ENCODE measurements around the gene DBNL. TPM values are rescaled to one million over a fixed set of nuclear protein-coding genes. Genes with fewer than 3 reads are reported as not detected.

Gene DBNL
- total and polyA plus RNA-seq, 7 donors: 76.7 to 149 (median 91.9) TPM

DNA sequence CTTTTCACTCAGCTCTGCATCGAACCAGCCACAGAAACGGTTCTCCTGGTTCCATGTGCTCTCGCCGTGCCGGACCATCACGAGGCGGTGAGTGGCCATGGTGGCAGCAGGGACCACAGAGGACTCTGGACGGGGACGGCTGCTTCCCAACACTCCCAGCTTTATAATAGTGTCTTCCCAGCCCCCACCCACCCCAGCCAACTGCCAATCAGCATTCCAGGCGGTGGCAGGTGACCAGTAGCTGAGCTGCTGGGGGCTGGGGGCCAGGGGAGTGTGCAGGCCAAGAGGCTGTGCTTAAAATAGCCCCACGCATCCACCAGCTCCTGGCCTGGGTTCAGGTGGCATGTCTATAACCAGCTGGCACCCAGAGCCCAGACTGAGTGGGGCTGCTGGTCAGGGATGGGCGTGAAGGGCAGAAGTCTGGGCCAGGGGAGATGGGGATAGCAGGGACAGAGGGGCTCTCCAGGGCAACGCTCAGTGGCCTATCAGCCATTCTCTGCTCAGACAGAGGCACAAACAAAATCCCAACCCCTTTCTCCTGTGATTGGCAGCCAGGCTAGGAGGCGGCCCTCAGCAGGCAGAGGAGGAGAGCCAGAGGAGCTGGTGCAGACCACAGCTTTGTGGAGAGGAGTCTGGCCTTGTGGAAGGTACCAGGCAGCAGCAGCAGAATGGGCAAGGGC, 21.1 kb downstream of the DBNL start, which contains the start of gene PGAM2:
Gene PGAM2 (minus strand): TSS at position 137 of the 680 bp plus-strand sequence. CDS start 38 bp downstream, at position 99.
- TF ChIP-seq POLR2AphosphoS5 (IDR thresholded peaks at IDR 0.05) (peak in 2 of 4 donors; percentile 37 to 40), POLR2A (IDR thresholded peaks at IDR 0.05) (no peak)
- H3K36me3 ChIP-seq: peaks cover 0 to 23% (median 4%) of the 10 kb centered on the region in 4 donors
- H3K9me3 ChIP-seq: no peaks in the 10 kb centered on the region
- DNase-seq: peak; percentile 79
- H3K27ac ChIP-seq: peak within 1 kb of the TSS in 1 of 4 donors; percentile 32
- peak within 1 kb of the TSS in 1 of 4 donors; percentile 4 for H3K4me3 ChIP-seq
- peaks cover 0 to 25% (median 20%) of the 10 kb centered on the region in 4 donors for H3K4me1 ChIP-seq
- 25 to 38% methylated on average over 14 of the region's 14 CpGs for WGBS, 2 donors
- intact Hi-C loops (cut with DNase I): no loop called here
- H3K27me3 ChIP-seq: no peaks in the 10 kb centered on the region

DNA sequence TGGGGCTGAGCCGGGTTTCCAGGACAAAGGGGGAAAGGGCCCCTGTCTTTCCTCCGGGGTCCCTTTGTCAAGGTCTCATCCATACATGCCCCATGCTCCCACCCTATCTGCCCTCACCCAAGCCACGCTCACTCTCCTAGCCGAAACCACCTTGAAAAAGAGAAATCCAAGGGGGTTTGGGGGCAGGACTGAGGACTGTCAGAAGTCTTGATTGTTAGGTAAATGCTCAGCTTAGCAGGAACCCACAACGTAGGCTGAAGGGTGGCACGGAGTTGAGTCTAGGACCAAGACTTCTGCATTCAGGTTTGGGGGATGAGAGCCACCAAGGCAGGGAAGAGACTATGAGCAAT, 21.6 kb downstream of the DBNL start:
- DNase-seq: no peak
- WGBS, 2 donors: 29 to 42% methylated on average over 6 of the region's 6 CpGs
- no peak for TF ChIP-seq EP300 (IDR thresholded peaks at IDR 0.05)
- TF ChIP-seq POLR2A (IDR thresholded peaks at IDR 0.05): no peak
- no peak for TF ChIP-seq CTCF (IDR thresholded peaks at IDR 0.05)
- no peak for TF ChIP-seq POLR2AphosphoS5 (IDR thresholded peaks at IDR 0.05)
- no peak overlapping the region for H3K4me3 ChIP-seq
- peaks cover 0 to 18% (median 2%) of the 10 kb centered on the region in 4 donors for H3K36me3 ChIP-seq
- H3K4me1 ChIP-seq: peaks cover 0 to 25% (median 20%) of the 10 kb centered on the region in 4 donors
- no peak overlapping the region for H3K27ac ChIP-seq
- no peaks in the 10 kb centered on the region for H3K27me3 ChIP-seq
- H3K9me3 ChIP-seq: no peaks in the 10 kb centered on the region
- intact Hi-C loops (cut with DNase I): no loop called here

- no peak for TF ChIP-seq CTCF (IDR thresholded peaks at IDR 0.05)
- no peak for TF ChIP-seq POLR2A (IDR thresholded peaks at IDR 0.05)
- peak in 1 of 4 donors; percentile 5 for TF ChIP-seq POLR2AphosphoS5 (IDR thresholded peaks at IDR 0.05)
- TF ChIP-seq EP300 (IDR thresholded peaks at IDR 0.05): no peak
- no peaks in the 10 kb centered on the region for H3K27me3 ChIP-seq
- H3K27ac ChIP-seq: no peak overlapping the region
- intact Hi-C loops (cut with DNase I): no loop called here
- 72 to 74% methylated on average over 7 of the region's 7 CpGs for WGBS, 2 donors
- peaks cover 0 to 25% (median 20%) of the 10 kb centered on the region in 4 donors for H3K4me1 ChIP-seq
- no peaks in the 10 kb centered on the region for H3K9me3 ChIP-seq
- peaks cover 0 to 13% (median 0%) of the 10 kb centered on the region in 4 donors for H3K36me3 ChIP-seq
- DNase-seq: peak; percentile 60
- H3K4me3 ChIP-seq: no peak overlapping the region
These were observed 22.1 kb downstream of the DBNL start for GRCh38 chr7:44066494-44067063.

- DNase-seq: peak; percentile 64
- Histone ChIP-seq H3K4me1 (peaks cover 0 to 32% (median 27%) of the 10 kb centered on the region in 4 donors), H3K36me3 (peaks cover 0 to 5% (median 0%) of the 10 kb centered on the region in 4 donors), H3K27me3 (no peaks in the 10 kb centered on the region), H3K27ac (no peak overlapping the region), H3K9me3 (no peaks in the 10 kb centered on the region), H3K4me3 (no peak overlapping the region)
- TF ChIP-seq POLR2AphosphoS5 (IDR thresholded peaks at IDR 0.05) (peak in 1 of 4 donors; percentile 17), EP300 (IDR thresholded peaks at IDR 0.05) (no peak), CTCF (IDR thresholded peaks at IDR 0.05) (no peak)
- WGBS, 2 donors: 81 to 89% methylated on average over 11 of the region's 11 CpGs
- intact Hi-C loops (cut with DNase I): no loop called here
These were observed 22.8 kb downstream of the DBNL start for GRCh38 chr7:44067064-44067951.
